Stimulated activated effector memory CD8-positive, alpha-beta T cell treated with anti-CD3 and anti-CD28 coated beads, Interleukin-12 subunit alpha, Interleukin-12 subunit beta, amount 100 ng/mL, for 72 hours (primary cell): ENCODE results near the gene TNIP1.

ENCODE experiments used
- ATAC-seq: fragments of 150-1000 bp; cut with Tn5 transposase; 2 replicates; pipeline ENCODE4 v1.10.0; 2021
- DNase-seq, 2 donors: peaks; one replicate each; pipeline ENCODE4 v3.0.0; 2021 to 2022; ENCODE audit warnings: low spot score in 2 of 2
- H3K27ac Mint-ChIP-seq: one replicate; pipeline ENCODE4 v1.8.0; 2022; ENCODE audit warnings: mild to moderate bottlenecking, mixed read lengths
- H3K36me3 Mint-ChIP-seq: one replicate; pipeline ENCODE4 v1.8.0; 2022; ENCODE audit warnings: mild to moderate bottlenecking, mixed read lengths
- H3K4me1 Mint-ChIP-seq: one replicate; pipeline ENCODE4 v1.8.0; 2022; ENCODE audit warnings: mixed read lengths
- H3K4me3 Mint-ChIP-seq: one replicate; pipeline ENCODE4 v1.8.0; 2022; ENCODE audit warnings: mild to moderate bottlenecking, mixed read lengths
- H3K9me3 Mint-ChIP-seq: one replicate; pipeline ENCODE4 v1.8.0; 2022; ENCODE audit warnings: mixed read lengths

TNIP1 gene

GRCh38 chr5:151082282-151082902, 1.6 kb upstream of the TNIP1 start:
- no peaks in the 10 kb centered on the region for H3K9me3 Mint-ChIP-seq
- H3K27ac Mint-ChIP-seq = peak overlapping the region; percentile 90
- H3K36me3 Mint-ChIP-seq = peaks cover 94% of the 10 kb centered on the region
- ATAC-seq (no peak), DNase-seq (no peak)
- peaks cover 77% of the 10 kb centered on the region for H3K4me1 Mint-ChIP-seq
- peak overlapping the region; percentile 77 for H3K4me3 Mint-ChIP-seq

DNA sequence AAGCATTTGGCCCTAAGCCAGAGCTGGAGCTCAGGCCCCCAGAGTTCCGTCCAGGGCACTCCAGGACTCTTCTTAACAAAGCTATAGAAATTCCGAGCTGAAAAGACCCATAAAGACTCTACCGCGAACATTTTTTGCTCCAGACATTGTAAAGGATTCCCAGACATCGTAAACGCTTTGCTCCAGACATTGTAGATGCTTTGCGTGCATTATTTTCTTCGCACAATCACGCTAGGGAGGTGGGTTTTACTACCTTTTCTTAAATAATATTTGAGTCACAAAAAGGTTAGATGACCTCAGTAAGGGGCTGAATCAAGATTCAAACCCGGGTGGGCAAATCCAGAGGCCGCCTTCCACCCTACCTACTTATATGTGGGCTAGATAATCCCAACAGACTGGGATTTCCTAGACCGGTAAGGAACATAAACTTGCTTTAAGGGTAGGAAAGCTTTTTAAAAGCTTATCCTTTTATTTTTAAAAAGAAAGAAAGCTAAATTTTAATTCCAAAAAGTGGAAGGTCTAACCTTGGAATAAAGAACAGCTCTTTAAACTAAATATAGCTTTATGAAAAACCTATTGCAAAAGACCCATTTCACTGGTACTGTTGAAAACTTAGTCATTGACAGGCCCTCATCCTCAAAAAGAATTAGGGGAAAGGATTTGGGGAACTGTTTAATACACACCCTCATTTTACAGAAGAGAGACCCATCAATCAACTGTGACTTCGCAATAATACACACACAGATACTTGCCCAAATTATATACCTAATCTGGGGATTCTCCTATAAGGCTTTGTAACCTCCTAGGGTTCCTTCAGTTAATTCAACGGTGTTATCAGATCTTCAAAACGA, 822 bp upstream of the TNIP1 start:
- Mint-ChIP-seq H3K9me3 (no peaks in the 10 kb centered on the region), H3K4me1 (peaks cover 77% of the 10 kb centered on the region), H3K27ac (peak overlapping the region; percentile 90), H3K4me3 (peak overlapping the region; percentile 77), H3K36me3 (peaks cover 95% of the 10 kb centered on the region)
- ATAC-seq (no peak), DNase-seq (no peak)

DNA sequence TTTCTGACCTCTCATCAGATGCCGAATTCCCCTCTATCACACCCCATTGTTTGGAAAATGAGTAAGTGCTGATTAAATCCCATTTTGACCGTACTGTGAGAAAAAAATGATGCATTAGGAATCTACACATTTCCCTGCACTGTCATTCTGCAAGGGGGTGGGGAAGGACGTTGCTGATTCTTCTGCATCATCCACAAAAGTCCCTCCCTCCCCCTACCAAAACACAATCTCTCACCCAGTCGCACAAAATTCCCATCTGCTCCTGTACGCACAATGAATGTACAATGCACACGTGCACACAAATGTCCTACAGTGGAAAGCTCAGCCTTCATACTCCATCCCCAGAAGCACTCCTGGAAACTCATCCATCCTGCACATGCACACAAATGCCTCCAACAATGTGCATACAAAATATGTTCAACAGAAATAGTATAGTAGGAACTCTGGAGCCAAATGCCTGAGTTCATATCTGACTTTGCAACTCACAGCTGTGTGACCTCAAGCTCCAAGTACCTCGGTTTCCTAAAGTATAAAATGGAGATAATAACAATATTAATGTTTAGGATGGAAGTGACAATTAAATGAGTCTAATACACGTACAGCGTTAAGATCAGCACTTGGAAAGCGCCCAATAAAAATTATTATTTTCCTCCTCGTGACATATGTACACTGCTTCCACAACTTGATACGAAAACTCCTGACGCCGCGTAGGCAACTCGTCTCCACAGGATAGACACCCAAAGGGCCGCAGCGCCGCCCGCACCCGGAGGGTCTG, 809 bp downstream of the TNIP1 start:
- ATAC-seq = no peak
- Mint-ChIP-seq H3K36me3 (peaks cover 95% of the 10 kb centered on the region), H3K27ac (peak overlapping the region; percentile 90), H3K4me1 (peaks cover 78% of the 10 kb centered on the region), H3K4me3 (peak overlapping the region; percentile 77), H3K9me3 (no peaks in the 10 kb centered on the region)
- peak in 1 of 2 donors; percentile 69 for DNase-seq

- Mint-ChIP-seq H3K4me1 (peaks cover 78% of the 10 kb centered on the region), H3K4me3 (peak overlapping the region; percentile 77), H3K9me3 (no peaks in the 10 kb centered on the region), H3K36me3 (peaks cover 95% of the 10 kb centered on the region), H3K27ac (peak overlapping the region; percentile 90)
- peak; percentile 53 to 88 for DNase-seq
- peak; percentile 77 for ATAC-seq
Observed at GRCh38 chr5:151078490-151079262, 2.2 kb downstream of the TNIP1 start.

GRCh38 chr5:151077967-151078366, 2.9 kb downstream of the TNIP1 start:
- H3K36me3 Mint-ChIP-seq = peaks cover 95% of the 10 kb centered on the region
- no peak for DNase-seq
- H3K27ac Mint-ChIP-seq = peak overlapping the region; percentile 90
- no peak for ATAC-seq
- H3K4me1 Mint-ChIP-seq = peaks cover 78% of the 10 kb centered on the region
- peak overlapping the region; percentile 77 for H3K4me3 Mint-ChIP-seq
- H3K9me3 Mint-ChIP-seq = no peaks in the 10 kb centered on the region

GRCh38 chr5:151077419-151077818, 3.4 kb downstream of the TNIP1 start:
- Mint-ChIP-seq H3K4me1 (peaks cover 78% of the 10 kb centered on the region), H3K36me3 (peaks cover 95% of the 10 kb centered on the region), H3K4me3 (peak overlapping the region; percentile 77), H3K27ac (peak overlapping the region; percentile 90), H3K9me3 (no peaks in the 10 kb centered on the region)
- DNase-seq = no peak
- ATAC-seq = no peak

GRCh38 chr5:151076616-151077015, 4.2 kb downstream of the TNIP1 start:
- H3K9me3 Mint-ChIP-seq = no peaks in the 10 kb centered on the region
- peaks cover 96% of the 10 kb centered on the region for H3K36me3 Mint-ChIP-seq
- peak overlapping the region; percentile 89 for H3K27ac Mint-ChIP-seq
- no peak for DNase-seq
- peaks cover 82% of the 10 kb centered on the region for H3K4me1 Mint-ChIP-seq
- no peak for ATAC-seq
- peak overlapping the region; percentile 77 for H3K4me3 Mint-ChIP-seq

GRCh38 chr5:151075698-151076331, 5.0 kb downstream of the TNIP1 start:
- DNase-seq (no peak), ATAC-seq (peak; percentile 39)
- Mint-ChIP-seq H3K27ac (peak overlapping the region; percentile 89), H3K4me3 (peak overlapping the region; percentile 77), H3K4me1 (peaks cover 89% of the 10 kb centered on the region), H3K9me3 (no peaks in the 10 kb centered on the region), H3K36me3 (peaks cover 97% of the 10 kb centered on the region)

GRCh38 chr5:151074557-151074956, 6.3 kb downstream of the TNIP1 start:
- peaks cover 94% of the 10 kb centered on the region for H3K4me1 Mint-ChIP-seq
- H3K36me3 Mint-ChIP-seq = peaks cover 100% of the 10 kb centered on the region

GRCh38 chr5:151073280-151073679, 7.6 kb downstream of the TNIP1 start:
- Mint-ChIP-seq H3K9me3 (no peaks in the 10 kb centered on the region), H3K27ac (no peak overlapping the region), H3K36me3 (peaks cover 97% of the 10 kb centered on the region), H3K4me3 (peak overlapping the region; percentile 19), H3K4me1 (peaks cover 95% of the 10 kb centered on the region)
- DNase-seq (no peak), ATAC-seq (no peak)

More at GRCh38 chr5:151074557-151074956, 6.3 kb downstream of the TNIP1 start:
- Mint-ChIP-seq H3K27ac (no peak overlapping the region), H3K9me3 (no peaks in the 10 kb centered on the region), H3K4me3 (no peak overlapping the region)
- ATAC-seq (no peak), DNase-seq (no peak)

- H3K4me1 Mint-ChIP-seq = peaks cover 95% of the 10 kb centered on the region
- no peaks in the 10 kb centered on the region for H3K9me3 Mint-ChIP-seq
- peak overlapping the region; percentile 19 for H3K4me3 Mint-ChIP-seq
- DNase-seq (no peak), ATAC-seq (no peak)
- peak overlapping the region; percentile 78 for H3K27ac Mint-ChIP-seq
- H3K36me3 Mint-ChIP-seq = peaks cover 97% of the 10 kb centered on the region
Observed at GRCh38 chr5:151072630-151073025, 8.2 kb downstream of the TNIP1 start.

DNA sequence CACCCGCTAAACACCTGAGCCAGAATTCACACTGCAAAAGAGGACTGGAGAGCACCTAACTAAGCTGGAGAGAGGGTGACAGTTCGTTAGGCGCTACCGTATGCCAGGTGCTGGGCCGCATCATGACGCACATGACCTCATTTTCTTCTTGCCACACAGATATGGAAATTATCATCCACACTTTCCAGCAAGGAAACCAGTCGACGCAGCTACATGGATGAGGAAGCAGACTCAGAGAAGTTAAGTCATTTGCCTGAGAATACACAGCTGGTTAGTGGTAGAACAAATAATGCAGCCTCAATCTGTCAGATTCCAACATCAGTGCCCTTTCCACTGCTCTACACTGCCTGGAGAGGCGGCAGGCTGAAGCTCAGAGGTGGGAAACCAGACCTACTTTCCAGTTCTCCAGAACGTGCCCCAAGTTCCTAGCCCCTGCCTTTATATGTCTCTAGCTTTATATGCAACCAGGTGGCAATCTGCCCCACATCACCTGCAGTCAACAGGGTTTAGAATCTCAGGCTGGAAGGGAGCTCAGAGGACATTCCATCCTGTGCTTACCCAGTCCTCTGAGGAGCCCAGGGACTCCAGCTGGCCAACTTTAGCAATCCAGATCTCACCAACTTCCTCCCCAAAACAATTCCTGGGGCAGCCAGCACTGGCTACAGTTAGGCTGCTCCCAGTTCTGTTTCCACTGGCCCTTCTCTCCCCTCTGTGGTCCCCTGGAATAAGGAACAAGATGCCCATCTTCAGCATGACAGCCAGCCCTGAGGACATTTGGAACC, 8.8 kb downstream of the TNIP1 start:
- Mint-ChIP-seq H3K4me1 (peaks cover 95% of the 10 kb centered on the region), H3K9me3 (no peaks in the 10 kb centered on the region), H3K27ac (peak overlapping the region; percentile 78), H3K36me3 (peaks cover 97% of the 10 kb centered on the region), H3K4me3 (peak overlapping the region; percentile 19)
- no peak for DNase-seq
- no peak for ATAC-seq

DNA sequence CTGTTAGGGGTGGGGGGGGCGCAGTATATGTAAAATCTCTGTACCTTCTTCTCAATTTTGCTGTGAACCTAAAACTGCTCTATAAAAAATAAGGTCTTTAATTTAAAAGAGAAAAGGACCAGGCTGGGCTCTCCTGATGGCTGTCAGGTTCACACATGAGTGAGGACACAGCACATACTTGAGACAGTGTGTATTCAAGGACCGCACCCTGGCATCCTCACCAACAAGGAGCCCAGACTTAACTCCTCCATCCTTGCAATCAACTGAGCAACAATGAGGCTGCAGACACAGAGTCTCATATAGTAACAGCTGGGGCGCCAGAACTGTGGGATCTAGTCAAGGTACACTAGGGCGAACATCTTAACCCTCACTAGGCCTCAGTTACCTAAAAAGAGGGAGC, 9.8 kb downstream of the TNIP1 start:
- Mint-ChIP-seq H3K4me1 (peaks cover 95% of the 10 kb centered on the region), H3K36me3 (peaks cover 97% of the 10 kb centered on the region), H3K4me3 (no peak overlapping the region), H3K27ac (peak overlapping the region; percentile 78), H3K9me3 (no peaks in the 10 kb centered on the region)
- ATAC-seq (no peak), DNase-seq (no peak)

GRCh38 chr5:151070449-151070848, 10.4 kb downstream of the TNIP1 start:
- peaks cover 97% of the 10 kb centered on the region for H3K36me3 Mint-ChIP-seq
- no peak overlapping the region for H3K4me3 Mint-ChIP-seq
- ATAC-seq (no peak), DNase-seq (no peak)
- H3K27ac Mint-ChIP-seq = peak overlapping the region; percentile 69
- peaks cover 95% of the 10 kb centered on the region for H3K4me1 Mint-ChIP-seq
- no peaks in the 10 kb centered on the region for H3K9me3 Mint-ChIP-seq
